ENCODE measurements around the gene ADGRB2. TPM values are rescaled to one million over a fixed set of nuclear protein-coding genes. Genes with fewer than 3 reads are reported as not detected.

The ADGRB2 gene
- total and polyA plus RNA-seq, 2 donors from 2014 or later = 3.2 to 5.3 TPM

DNA sequence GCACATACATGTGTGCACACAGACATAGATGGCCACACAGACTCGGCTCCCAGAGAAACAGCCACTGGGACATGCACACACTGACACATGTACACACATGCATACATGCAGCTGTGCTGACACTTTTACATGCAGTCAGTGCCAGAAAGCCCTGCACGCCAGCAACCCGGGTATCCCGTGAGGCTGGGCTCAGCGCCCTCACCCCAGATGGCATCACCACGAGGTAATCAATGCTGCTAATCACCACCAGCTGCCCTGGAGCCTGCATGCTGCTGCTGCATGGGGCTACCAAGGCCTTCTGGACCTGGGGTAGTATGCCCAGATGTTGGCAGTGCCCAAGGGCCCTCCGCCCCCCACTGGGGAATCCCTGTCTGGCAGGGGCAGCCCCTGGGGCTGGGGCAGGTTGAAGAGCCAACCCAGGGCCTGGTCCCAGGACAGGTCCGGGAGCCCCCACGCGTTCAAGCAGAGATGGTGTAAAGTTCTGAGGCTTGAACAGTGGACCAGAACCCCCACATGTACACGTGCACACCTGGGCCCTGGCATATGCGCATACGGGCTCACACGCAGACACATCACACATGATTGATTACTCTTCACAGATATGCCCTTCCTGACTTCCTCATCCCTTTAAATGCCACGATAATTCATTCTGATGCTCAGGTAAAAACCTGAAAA, 57.6 kb downstream of the ADGRB2 start:
- intact Hi-C loops (cut with DNase I) = no loop called here
- no peak for FAIRE-seq

DNA sequence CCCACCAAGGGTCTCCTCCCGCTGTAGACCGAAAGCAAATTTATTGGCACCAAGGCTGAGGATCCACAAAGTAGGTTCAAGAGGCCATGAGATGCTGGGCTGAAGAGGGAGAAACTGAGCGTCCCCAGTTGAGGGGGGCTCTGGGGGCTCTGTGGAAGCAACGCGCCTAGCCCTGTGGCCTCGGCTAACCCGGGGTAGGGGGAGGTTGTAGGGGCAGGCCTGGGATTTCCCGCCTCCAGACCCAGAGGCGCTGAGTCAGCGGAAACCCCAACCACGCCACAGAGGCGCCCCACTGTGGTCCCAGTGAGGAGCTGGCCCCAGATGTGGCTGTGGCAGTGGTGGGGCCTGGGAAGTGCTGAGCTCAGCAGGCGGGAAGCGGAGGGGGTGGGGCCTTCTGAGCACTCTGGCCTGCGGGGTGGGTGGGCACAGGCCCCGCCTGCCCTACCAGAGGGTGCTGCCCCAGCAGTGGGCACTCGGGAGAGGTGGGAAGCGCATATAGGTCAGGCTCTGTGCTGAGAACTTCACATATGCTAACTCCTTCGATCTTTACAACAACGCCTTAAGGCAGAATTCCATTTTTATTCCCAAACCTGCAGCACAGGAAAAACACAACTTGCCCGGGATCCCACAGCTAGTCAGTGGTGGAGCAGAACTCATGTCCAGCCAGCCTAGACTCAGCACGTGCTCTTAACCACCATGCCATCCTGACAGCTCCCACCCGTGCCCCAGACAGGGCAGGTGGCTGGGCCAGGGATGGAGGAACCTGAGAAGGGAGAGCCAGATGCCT, 58.9 kb downstream of the ADGRB2 start:
- peak overlapping the region in 1 of 2 donors; percentile 25 for H3K27ac ChIP-seq (ENCODE audit: low read depth in 2 of 2, low read length in 2 of 2)
- H3K9ac ChIP-seq (ENCODE audit: low read length in 3 of 3) = no peak overlapping the region
- TF ChIP-seq, protein P1, sequence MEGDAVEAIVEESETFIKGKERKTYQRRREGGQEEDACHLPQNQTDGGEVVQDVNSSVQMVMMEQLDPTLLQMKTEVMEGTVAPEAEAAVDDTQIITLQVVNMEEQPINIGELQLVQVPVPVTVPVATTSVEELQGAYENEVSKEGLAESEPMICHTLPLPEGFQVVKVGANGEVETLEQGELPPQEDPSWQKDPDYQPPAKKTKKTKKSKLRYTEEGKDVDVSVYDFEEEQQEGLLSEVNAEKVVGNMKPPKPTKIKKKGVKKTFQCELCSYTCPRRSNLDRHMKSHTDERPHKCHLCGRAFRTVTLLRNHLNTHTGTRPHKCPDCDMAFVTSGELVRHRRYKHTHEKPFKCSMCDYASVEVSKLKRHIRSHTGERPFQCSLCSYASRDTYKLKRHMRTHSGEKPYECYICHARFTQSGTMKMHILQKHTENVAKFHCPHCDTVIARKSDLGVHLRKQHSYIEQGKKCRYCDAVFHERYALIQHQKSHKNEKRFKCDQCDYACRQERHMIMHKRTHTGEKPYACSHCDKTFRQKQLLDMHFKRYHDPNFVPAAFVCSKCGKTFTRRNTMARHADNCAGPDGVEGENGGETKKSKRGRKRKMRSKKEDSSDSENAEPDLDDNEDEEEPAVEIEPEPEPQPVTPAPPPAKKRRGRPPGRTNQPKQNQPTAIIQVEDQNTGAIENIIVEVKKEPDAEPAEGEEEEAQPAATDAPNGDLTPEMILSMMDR (IDR thresholded peaks at IDR 0.05; ENCODE audit: borderline replicate concordance, extremely low read depth, insufficient read depth) = no peak
- FAIRE-seq = no peak
- no peaks in the 10 kb centered on the region for H3K9me3 ChIP-seq (ENCODE audit: control insufficient read depth in 2 of 3, insufficient read depth in 1 of 3, low read length in 3 of 3)
- DNase-seq = peak; percentile 68 to 91 (median 80)
- H3K36me3 ChIP-seq (ENCODE audit: control insufficient read depth in 2 of 3, insufficient read depth in 3 of 3, low read length in 3 of 3) = no peaks in the 10 kb centered on the region
- peaks cover 0 to 13% (median 0%) of the 10 kb centered on the region in 3 donors for H3K4me1 ChIP-seq (ENCODE audit: control insufficient read depth in 2 of 3, insufficient read depth in 2 of 3, low read depth in 1 of 3, low read length in 3 of 3)
- no peak overlapping the region for H3K4me3 ChIP-seq (ENCODE audit: low read length in 3 of 3)
- intact Hi-C loops (cut with DNase I) = no loop called here
- H3K27me3 ChIP-seq (ENCODE audit: control insufficient read depth, insufficient read depth, low read length) = no peaks in the 10 kb centered on the region

More for the DNA sequence above, 57.6 kb downstream of the ADGRB2 start:
- H3K36me3 ChIP-seq (ENCODE audit: control insufficient read depth in 2 of 3, insufficient read depth in 3 of 3, low read length in 3 of 3) = no peaks in the 10 kb centered on the region
- no peak overlapping the region for H3K4me3 ChIP-seq (ENCODE audit: low read length in 3 of 3)
- H3K4me1 ChIP-seq (ENCODE audit: control insufficient read depth in 2 of 3, insufficient read depth in 2 of 3, low read depth in 1 of 3, low read length in 3 of 3) = peaks cover 0 to 12% (median 0%) of the 10 kb centered on the region in 3 donors
- no peak for DNase-seq
- H3K27me3 ChIP-seq (ENCODE audit: control insufficient read depth, insufficient read depth, low read length) = no peaks in the 10 kb centered on the region
- no peak overlapping the region for H3K9ac ChIP-seq (ENCODE audit: low read length in 3 of 3)
- no peaks in the 10 kb centered on the region for H3K9me3 ChIP-seq (ENCODE audit: control insufficient read depth in 2 of 3, insufficient read depth in 1 of 3, low read length in 3 of 3)
- H3K27ac ChIP-seq (ENCODE audit: low read depth in 2 of 2, low read length in 2 of 2) = no peak overlapping the region
- TF ChIP-seq, protein P1 (IDR thresholded peaks at IDR 0.05; ENCODE audit: borderline replicate concordance, extremely low read depth, insufficient read depth) = no peak

DNA sequence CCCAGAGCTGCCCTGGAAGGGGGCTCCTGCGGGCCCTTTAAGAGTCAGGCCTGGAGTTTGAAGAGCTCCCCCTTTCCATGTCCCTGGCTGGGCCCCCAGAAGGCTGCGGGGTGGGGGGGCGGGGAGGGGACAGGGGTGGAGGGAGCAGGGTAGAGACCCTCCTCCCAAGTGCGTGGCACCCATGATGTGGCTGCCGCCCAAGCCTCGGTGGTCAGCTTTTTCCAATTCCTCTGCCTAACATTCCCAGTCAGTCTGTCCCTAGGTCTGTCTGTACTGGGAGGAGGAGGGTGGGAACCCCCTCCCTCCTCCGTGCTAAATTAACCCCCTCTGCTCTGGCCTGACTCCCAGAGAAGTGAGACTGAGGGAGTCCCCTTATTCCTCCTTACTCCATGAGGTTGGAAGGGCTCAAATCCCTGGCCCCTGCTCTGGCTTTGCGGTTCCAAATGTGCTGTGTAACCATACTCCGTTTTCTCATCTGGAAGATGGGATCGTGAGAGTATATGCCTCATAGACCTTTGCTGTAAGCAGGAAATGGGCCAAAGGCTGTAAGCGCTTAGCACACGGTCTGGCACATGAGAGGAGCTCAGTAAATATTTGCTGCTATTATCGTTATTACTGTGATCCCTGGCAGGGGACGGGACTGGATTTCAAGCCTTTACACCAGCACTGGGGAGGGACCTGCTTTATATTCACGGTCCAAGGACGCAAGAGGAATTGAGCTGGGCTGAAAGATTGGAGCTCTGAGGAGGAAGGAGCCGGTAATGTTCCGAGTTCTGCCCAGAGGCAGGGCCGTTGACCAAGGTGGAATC, 59.7 kb downstream of the ADGRB2 start:
- H3K9ac ChIP-seq (ENCODE audit: low read length in 3 of 3) = no peak overlapping the region
- peak overlapping the region; percentile 25 to 34 for H3K27ac ChIP-seq (ENCODE audit: low read depth in 2 of 2, low read length in 2 of 2)
- intact Hi-C loops (cut with DNase I) = no loop called here
- H3K4me3 ChIP-seq (ENCODE audit: low read length in 3 of 3) = no peak overlapping the region
- DNase-seq (peak in 1 of 5 donors; percentile 36), FAIRE-seq (no peak)
- H3K27me3 ChIP-seq (ENCODE audit: control insufficient read depth, insufficient read depth, low read length) = no peaks in the 10 kb centered on the region
- H3K9me3 ChIP-seq (ENCODE audit: control insufficient read depth in 2 of 3, insufficient read depth in 1 of 3, low read length in 3 of 3) = no peaks in the 10 kb centered on the region
- H3K4me1 ChIP-seq (ENCODE audit: control insufficient read depth in 2 of 3, insufficient read depth in 2 of 3, low read depth in 1 of 3, low read length in 3 of 3) = peaks cover 0 to 13% (median 0%) of the 10 kb centered on the region in 3 donors
- TF ChIP-seq, protein P1 (IDR thresholded peaks at IDR 0.05; ENCODE audit: borderline replicate concordance, extremely low read depth, insufficient read depth) = no peak
- no peaks in the 10 kb centered on the region for H3K36me3 ChIP-seq (ENCODE audit: control insufficient read depth in 2 of 3, insufficient read depth in 3 of 3, low read length in 3 of 3)

All from kidney (tissue), 14 donors.